Activated CD4-positive, alpha-beta T cell treated with anti-CD3 and anti-CD28 coated beads for 4 hours (primary cell): ENCODE data around the gene ARL6IP5.

ENCODE experiments used
- DNase-seq, 2 donors: peaks; one replicate each; pipeline ENCODE4 v3.0.0-alpha.2; 2020

The ARL6IP5 gene

GRCh38 chr3:69085833-69086722 is 1.3 kb downstream of the ARL6IP5 start:
- peak; percentile 79 to 84 for DNase-seq

DNA sequence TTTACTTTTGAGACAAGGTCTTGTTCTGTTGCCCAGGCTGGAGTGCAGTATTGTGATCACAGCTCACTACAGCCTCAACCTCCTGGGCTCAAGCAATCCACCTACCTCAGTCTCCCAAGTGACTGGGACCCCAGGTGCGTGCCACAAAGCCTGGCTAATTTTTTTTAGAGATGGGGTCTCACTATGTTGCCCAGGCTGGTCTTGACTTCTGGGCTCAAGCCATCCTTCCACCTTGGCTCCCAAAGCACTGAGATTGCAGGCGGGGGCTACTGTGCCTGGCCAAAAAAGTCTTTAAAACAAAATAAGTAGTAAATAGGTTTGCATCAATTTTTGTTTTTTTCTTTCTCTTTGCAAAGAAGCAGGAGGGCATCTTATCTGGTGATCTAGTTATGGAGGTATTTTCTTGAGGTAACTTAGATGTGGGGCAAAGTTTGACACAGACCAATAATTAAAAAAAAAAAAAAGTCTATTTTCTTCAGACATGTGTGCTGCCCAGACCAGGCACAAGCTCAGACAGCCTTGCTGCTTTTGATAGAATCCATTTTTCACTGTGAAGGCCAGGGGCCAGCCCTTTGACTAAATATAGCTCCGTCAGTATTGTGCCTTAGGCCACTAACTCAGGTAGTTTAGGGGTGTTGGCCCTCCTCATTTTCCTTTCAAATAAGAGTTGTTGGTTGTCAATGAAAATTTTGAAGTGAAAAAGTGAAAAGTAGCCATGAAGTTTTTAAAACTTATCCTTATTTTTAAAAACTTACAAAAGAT is 2.5 kb downstream of the ARL6IP5 start:
- no peak for DNase-seq

GRCh38 chr3:69088063-69088462 is 3.3 kb downstream of the ARL6IP5 start:
- DNase-seq, result no peak

- no peak for DNase-seq
Observed at GRCh38 chr3:69090021-69090420, 5.3 kb downstream of the ARL6IP5 start.

- DNase-seq, result no peak
Observed at GRCh38 chr3:69091389-69092029, 6.8 kb downstream of the ARL6IP5 start.

DNA sequence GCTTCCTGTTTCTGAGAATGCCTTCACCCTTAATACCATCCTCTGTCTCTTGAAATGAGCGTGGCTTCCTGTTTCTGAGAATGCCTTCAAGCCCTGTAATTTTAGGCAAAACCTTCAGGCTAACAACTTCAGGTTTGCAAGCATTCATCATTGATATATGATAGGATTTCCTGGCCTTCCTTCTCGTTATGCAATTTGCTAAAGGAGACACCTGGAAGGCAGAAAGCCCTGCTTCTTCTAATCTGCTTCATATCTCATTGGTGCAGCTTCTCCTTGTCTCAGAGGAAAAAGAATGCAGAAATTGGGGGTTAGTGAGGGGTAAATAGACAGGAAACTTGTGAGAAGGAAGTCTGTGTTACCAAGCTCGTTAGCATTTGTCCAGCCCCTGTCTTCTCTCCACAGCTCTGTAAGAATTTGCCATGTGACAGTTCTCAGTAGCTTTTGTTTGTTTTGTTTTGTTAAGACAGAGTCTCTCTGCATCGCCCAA is 7.3 kb downstream of the ARL6IP5 start:
- no peak for DNase-seq

- DNase-seq, result no peak
Observed at GRCh38 chr3:69094467-69095205, 9.9 kb downstream of the ARL6IP5 start.

DNA sequence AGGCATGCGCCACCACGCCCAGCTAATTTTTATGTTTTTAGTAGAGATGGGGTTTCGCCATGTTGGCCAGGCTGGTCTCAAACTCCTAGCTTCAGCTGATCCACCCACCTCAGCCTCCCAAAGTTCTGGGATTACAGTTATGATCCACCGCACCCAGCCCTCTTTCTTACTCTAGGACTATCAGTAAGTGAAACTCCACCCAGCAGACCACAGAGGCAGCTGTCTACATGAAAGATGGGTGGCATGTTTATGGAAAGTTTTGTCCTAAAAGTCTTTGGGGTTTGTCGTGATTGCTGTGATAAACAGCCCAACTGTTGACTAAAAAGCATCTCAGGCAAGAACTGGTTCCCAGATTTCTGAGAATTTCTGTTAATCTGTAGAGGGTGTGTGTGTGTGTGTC is 10.9 kb downstream of the ARL6IP5 start:
- DNase-seq, result no peak

DNA sequence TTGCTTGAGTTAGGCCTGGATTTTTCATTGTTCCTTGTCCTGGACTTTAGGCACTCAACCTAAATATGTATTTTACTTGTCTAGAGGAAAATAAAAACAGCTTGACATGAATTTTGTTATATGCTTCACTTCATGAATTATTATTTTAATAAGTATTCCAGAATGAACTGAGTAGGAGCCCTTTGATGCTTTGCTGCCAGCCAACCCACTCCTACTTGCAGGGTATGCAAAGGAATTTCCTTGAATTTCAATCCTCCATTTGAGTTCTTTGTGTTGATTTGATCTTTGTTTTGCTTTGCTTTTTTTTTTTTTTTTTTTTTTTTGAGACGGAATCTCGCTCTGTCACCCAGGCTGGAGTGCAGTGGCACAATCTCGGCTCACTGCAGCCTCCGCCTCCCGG is 11.6 kb downstream of the ARL6IP5 start:
- DNase-seq, result no peak

DNA sequence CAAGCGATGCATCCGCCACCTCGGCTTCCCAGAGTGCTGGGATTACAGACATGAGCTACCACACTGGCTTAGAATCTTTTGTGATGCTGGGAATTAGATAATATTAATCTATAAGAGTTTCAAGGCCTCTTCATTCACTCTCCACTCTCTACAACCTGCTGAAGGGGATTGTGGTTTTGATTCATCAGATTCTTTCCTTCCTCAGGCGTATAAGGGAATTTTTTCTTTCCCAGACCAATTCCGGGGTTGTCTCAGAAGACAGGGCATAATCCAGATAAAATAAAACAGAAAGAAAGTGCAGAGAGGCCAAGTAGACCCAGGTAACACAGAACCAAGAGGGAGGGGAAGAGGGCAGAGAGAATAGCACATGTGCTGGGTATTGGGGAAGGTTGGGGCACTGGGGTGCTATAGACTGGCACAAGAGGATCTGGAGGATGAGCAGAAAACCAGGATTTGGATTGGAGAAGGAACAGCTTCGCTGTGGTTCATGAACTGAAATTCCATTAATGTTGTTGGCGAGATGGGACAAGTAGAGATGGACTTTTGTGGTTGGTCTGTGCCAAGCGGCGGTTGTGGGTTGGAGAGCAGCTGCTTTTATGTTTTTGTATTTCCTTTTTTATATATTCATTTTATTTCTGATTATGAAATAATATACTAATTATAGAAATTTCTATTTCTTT is 12.8 kb downstream of the ARL6IP5 start:
- DNase-seq, result no peak

DNA sequence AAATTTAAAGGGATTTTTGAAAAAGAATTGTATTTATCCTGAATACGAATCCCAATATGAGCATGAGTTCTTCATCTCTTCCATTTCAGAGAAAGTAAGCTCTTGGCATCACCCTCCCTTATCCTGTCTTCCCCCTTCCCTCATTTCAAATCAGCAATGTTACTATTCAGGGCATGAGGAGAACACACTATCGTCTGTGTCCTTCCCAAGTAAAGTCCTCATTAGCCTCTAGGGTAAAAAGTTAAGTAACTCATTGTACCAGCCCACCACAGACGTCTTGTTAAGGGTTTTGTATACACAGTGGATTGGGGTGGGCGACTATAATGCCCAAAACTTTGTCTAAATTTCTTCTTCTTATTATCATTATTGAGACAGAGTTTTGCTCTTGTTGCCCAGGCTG is 14.8 kb downstream of the ARL6IP5 start:
- DNase-seq, result no peak

GRCh38 chr3:69102384-69102783 is 17.6 kb downstream of the ARL6IP5 start:
- DNase-seq, result no peak

- no peak for DNase-seq
Observed at GRCh38 chr3:69103123-69103522, 18.4 kb downstream of the ARL6IP5 start.

- no peak for DNase-seq
Observed at GRCh38 chr3:69104586-69104985, 19.8 kb downstream of the ARL6IP5 start.

- DNase-seq, result no peak
Observed at GRCh38 chr3:69105320-69105719, 20.6 kb downstream of the ARL6IP5 start.

- DNase-seq, result no peak
Observed at GRCh38 chr3:69107841-69108240, 23.1 kb downstream of the ARL6IP5 start.

GRCh38 chr3:69108811-69109210 is 24.1 kb downstream of the ARL6IP5 start:
- no peak for DNase-seq

DNA sequence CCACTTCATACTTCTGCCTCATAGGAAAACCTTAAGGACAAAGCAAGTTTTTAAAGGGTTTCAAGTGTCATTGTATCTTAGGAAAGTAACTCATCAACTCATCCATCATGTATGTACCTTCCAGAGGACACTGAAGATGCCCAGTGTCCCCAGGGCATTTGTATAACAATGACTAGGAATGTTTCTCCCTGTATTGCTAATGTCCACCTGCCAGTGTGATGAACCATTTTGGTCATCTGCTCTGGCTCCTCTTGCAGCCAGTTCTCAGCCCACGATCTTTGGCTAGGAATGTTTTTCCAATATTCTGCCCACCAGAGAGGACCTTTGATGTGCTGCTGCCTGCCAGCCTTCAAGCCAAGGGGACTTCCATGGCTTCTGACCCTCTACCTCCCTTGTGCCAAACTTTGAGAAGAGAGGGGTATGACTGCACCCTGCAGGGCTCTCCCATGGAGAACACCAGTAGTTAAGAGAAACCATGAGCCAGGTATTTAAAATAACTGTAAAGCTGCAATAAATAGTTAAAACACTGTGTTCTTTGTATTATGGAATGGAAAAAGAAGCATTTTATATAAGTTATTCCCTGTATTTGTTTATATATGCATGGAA is 26.3 kb downstream of the ARL6IP5 start:
- DNase-seq, result no peak

- no peak for DNase-seq
Observed at GRCh38 chr3:69113536-69113935, 28.8 kb downstream of the ARL6IP5 start.

DNA sequence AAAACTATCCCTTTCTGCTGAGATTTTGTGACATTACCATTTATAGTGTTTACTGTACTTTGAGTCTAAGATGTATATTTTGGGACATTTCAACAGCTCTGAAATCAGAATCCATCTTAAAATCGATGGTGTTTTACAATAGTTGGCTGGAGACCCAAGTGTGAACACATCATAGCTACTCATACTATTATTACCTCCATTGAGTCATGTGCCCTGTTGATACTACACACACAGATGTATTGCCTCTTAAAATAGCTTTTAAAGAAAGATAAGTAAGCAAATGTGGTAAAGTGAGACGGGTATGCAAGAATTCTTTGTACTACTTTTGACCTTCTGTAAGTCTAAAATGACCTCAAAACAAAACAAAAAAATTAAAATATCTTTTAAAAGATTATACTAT is 31.0 kb downstream of the ARL6IP5 start:
- no peak for DNase-seq

GRCh38 chr3:69116162-69116561 is 31.4 kb downstream of the ARL6IP5 start:
- DNase-seq, result no peak

GRCh38 chr3:69116897-69117296 is 32.2 kb downstream of the ARL6IP5 start:
- no peak for DNase-seq
